Sigmoid colon (tissue), 4 donors: ENCODE data around the gene RFT1.

Experiments used
- CTCF ChIP-seq, 4 experiments: fragments of 450-650 bp in 3 of 4; fragments of 200-600 bp in 1 of 4; IDR thresholded peaks; one replicate each; pipeline ENCODE4 v1.5.1; 2016 to 2019; ENCODE audit warnings: antibody characterized with exemption in 4 of 4, mild to moderate bottlenecking in 3 of 4, moderate library complexity in 2 of 4
- POLR2AphosphoS5 ChIP-seq, 4 donors: sonication (generic); formaldehyde crosslinking; IDR thresholded peaks; one replicate each; pipeline ENCODE4 v1.6.1; 2017; ENCODE audit warnings: antibody characterized with exemption in 4 of 4

- TF ChIP-seq CTCF (IDR thresholded peaks at IDR 0.05) (no peak), POLR2AphosphoS5 (IDR thresholded peaks at IDR 0.05) (no peak)
These were observed 50.3 kb downstream of the RFT1 start for GRCh38 chr3:53079791-53080555.
